HG03342 (cell line): ENCODE results near the gene AQP3.
"Not testable (repeated sequence)": the region's sequence is repeated elsewhere in the genome, so short reads cannot be mapped to it uniquely, and the experiment has no call there.

Source experiments
- ATAC-seq: cut with Tn5 transposase; IDR thresholded peaks from one replicate; pipeline ENCODE4 v1.9.1; 2021; ENCODE audit warnings: mild to moderate bottlenecking, moderate library complexity; ENCODE audit not compliant: unreplicated experiment

Gene AQP3

GRCh38 chr9:33418090-33418489 is 29.3 kb downstream of the AQP3 start:
- ATAC-seq: no peak

DNA sequence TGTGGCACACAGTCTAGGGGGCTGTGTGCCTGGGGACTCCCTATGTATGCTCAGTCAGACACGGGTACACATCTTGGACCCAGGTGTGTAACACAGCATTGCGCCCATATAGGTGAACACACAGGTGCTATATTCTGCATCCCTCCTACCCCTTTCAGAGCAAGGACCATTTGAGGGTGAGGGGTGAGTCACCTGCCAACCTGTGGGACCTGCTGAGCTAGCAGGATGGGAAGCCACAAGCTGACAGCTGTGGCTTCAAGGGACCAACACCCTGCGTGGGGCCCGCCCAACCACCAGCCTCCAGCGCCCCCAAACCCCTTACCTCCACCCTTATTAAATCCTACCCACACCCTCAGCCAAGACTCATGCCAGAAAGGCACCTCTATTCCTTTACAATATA is 30.4 kb downstream of the AQP3 start:
- ATAC-seq: no peak

- peak; percentile 83 for ATAC-seq
Measured at GRCh38 chr9:33415501-33416038, 31.8 kb downstream of the AQP3 start.

DNA sequence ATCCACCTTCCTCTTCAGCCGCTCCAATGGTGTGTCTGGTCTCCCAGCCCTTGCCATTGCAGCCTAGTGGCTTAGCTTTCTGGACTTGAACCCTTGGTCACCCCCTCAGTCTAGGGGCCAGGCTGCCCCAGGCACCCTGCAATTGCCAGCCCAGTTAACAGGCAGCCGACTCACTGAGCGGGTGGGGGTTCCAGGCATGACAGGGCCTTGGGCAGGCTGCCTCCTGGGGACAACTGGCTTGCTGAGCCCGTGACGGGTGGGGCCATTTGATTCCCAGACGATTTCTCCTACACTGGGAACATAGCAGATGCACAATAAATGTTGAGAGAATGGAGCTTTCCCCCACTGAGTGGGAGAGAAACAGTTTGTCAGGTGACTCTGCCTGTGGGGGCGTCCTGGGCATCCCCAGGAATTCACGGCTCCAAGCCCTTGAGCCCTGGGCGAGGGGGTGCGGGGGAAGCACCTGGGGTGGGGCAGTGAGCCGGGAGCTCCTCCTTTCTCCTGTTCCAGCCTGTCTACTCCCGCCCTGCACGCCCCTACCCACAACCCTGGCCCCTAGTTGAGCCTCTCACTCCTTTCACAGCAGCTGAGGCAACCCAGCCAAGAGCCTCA is 32.4 kb downstream of the AQP3 start:
- ATAC-seq: no peak

DNA sequence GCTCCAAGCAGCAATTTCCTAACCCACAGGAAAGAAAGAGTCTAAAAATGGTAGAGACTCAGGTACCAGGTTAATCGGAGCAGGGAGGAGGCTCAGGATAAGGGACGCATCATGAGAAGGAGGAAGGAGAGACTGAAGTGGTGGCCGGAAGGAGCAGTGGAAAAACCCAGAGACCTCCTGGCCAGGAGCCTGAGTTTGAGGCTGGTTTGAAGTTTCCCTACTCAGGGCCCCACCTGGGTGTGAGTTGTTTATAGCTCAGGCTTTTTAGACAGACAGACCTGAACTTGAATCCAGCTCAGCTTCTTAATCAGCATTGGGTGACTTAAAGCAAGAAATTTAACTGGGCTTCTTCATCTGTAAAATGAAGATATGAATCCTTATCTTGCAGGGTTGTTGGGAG is 33.1 kb downstream of the AQP3 start:
- ATAC-seq: no peak

DNA sequence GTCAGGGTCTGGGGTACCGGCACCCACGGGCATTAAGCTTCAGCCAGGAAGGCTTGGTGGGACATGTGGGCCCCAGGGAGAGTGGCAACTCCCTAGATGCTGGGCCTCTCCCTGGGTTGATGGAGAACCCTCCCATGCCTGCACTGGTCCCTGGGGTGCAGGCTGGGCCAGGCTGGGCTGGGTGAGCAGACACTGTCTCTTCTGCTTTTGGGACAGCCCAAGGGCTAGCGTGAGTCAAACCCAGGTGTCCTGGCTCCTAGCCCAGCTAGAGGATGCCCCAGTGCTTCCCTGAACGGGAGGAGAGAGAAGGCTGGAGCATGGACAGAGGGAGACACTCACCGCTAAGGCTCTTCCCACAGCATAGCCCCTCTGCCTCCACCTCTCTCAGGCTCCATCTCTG is 39.3 kb downstream of the AQP3 start:
- no peak for ATAC-seq

GRCh38 chr9:33407061-33407460 is 40.3 kb downstream of the AQP3 start:
- ATAC-seq: no peak

GRCh38 chr9:33404788-33405362 is 42.5 kb downstream of the AQP3 start:
- ATAC-seq: no peak

DNA sequence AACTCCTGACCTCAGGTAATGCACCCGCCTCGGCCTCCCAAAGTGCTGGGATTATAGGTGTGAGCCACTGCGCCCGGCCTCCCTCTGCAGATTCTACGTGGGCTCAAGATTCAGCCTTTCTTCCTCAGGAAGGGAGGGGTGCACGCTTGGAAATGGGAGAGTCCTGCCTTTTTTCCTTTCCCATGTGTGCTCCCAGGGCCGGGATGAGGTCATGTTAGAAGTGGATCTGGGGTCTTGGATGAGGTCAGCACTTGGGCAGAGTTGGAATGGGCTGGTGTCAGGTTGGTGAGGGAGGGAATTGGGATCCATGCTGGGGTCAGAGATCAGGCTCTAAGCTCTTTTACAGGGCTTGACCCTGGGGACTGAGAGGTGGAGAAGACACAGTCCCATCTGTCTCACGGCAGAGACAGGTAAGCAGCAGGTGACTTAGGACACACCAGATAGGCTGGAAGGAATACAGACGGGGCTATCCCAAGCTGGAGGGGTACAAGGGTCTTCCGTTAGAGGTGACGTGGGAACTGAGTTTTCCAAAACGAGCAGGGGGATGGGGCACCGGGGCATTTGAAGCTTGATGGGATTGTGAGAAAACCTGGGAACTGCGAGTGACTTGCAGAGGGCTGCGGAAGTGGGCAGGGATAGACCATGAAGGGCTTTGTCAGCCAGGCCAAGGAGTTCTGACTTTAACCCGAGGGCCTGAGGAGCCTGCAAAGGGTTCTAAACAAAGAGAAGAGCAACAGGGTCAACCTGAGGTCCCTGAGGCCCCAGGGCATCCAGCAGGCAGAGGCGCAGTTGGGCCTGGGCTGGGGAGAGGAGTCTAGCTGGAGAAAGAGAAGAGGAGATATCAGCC is 43.2 kb downstream of the AQP3 start:
- ATAC-seq: no peak

GRCh38 chr9:33402371-33402770 is 45.0 kb downstream of the AQP3 start, which contains the start of gene AQP7:
Gene AQP7, minus strand, starts transcription at chr9:33402568. Its CDS starts 1,306 bp downstream, at chr9:33401262.
- not testable (repeated sequence) for ATAC-seq

GRCh38 chr9:33401809-33402208 is 45.6 kb downstream of the AQP3 start:
- not testable (repeated sequence) for ATAC-seq

DNA sequence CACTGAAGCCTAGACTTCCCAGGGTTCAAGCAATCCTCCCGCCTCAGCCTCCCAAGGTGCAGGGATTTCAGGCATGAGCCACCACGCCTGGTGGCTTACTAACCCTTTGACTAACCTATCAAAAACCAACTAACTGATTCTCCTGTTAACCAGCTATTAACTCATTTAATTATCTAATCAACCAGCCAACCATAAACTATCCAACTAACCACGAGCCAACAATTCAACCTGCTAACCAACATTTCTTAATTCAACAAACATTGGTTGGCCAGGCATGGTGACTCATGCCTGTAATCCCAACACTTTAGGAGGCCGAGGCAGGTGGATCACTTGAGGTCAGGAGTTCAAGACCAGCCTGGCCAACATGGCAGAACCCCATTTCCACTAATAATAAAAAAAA is 48.3 kb downstream of the AQP3 start:
- ATAC-seq: not testable (repeated sequence)

DNA sequence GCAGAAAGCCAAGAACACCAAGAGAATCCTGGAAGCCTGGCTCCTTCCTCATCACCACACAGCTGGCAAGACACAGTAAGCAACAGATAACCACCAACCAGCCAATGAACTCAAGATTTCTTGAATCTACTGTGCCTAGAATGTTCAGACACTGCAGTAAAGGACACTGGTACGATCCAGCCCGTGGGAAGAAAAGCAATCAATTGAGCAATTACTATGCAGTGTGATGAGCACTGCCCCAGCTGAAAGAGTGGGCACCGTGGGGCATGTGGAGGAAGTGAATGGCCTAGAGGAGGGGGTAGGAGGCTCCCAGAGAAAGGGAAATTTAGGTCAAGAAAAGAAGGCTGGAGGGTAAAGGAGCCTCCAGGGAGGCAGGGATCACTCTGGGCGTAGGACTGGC is 49.6 kb downstream of the AQP3 start:
- ATAC-seq: not testable (repeated sequence)

DNA sequence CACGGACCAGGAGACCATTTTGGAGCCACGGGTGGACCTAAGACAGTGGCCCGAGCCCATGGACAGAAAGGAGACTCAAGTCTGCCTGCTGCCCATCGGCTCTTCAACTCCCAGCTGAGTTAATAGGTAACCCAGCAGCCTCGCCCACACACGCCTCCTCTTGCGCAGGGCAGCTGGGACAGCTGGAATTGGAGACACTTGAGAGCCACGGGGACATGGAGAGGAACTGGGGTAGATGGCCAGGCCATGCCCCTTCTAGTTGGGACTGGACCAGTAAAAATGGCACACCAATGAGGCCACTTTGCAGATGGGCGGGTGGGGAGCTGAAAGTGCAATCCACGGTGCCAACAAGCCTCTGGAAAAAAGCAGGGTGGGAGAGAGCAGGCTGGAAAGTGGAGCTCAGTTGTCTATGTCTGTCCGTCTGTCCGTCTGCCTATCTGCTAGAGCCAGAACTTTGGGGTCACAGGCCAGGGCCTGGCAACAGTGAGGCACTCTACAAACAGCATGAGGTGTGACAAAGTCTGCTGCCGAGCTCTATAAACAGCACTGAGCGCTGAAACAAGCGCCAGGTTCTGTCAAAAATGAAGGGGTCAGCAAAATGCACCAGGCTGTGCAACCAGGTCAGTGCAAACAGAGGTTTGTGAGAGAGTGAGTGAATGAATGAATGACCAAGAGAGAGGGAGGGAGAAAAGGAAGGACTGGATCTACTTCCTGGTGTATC is 52.1 kb downstream of the AQP3 start:
- ATAC-seq: not testable (repeated sequence)

- not testable (repeated sequence) for ATAC-seq
Measured at GRCh38 chr9:33393986-33394385, 53.4 kb downstream of the AQP3 start.

GRCh38 chr9:33393581-33393980 is 53.8 kb downstream of the AQP3 start:
- ATAC-seq: no peak

- ATAC-seq: not testable (repeated sequence)
Measured at GRCh38 chr9:33392591-33393021, 54.8 kb downstream of the AQP3 start.
